ENCODE data around the gene MYOF. TPM values are rescaled to one million over a fixed set of nuclear protein-coding genes. Genes with fewer than 3 reads are reported as not detected.

Gene MYOF
- total and polyA plus RNA-seq, 3 donors from 2014 or later, result 9.4 to 21.4 (median 12.3) TPM

GRCh38 chr10:93456480-93456879 lies 25.7 kb downstream of the MYOF start:
- Histone ChIP-seq H3K27me3 (no peaks in the 10 kb centered on the region), H3K9me3 (no peaks in the 10 kb centered on the region), H3K4me1 (no peaks in the 10 kb centered on the region), H3K4me3 (no peak overlapping the region), H3K36me3 (ENCODE audit: low read depth, missing control alignments) (no peaks in the 10 kb centered on the region), H3K27ac (no peak overlapping the region)
- no peak for DNase-seq
- TF ChIP-seq CTCF (IDR thresholded peaks at IDR 0.05) (no peak), POLR2A (IDR thresholded peaks at IDR 0.05) (no peak)
- WGBS, 2 donors, result 94% methylated on average over 7 of the region's 7 CpGs
- intact Hi-C loops (cut with DNase I; ENCODE audit: low total_unique reads), result no loop called here

GRCh38 chr10:93454736-93455135 lies 27.4 kb downstream of the MYOF start:
- Histone ChIP-seq H3K9me3 (no peaks in the 10 kb centered on the region), H3K36me3 (ENCODE audit: low read depth, missing control alignments) (no peaks in the 10 kb centered on the region), H3K27me3 (no peaks in the 10 kb centered on the region), H3K4me3 (no peak overlapping the region), H3K27ac (no peak overlapping the region), H3K4me1 (no peaks in the 10 kb centered on the region)
- intact Hi-C loops (cut with DNase I; ENCODE audit: low total_unique reads), result no loop called here
- DNase-seq, result no peak
- TF ChIP-seq CTCF (IDR thresholded peaks at IDR 0.05), result no peak
- TF ChIP-seq POLR2A (IDR thresholded peaks at IDR 0.05), result no peak
- 93 to 98% methylated on average over 7 of the region's 7 CpGs for WGBS, 2 donors

DNA sequence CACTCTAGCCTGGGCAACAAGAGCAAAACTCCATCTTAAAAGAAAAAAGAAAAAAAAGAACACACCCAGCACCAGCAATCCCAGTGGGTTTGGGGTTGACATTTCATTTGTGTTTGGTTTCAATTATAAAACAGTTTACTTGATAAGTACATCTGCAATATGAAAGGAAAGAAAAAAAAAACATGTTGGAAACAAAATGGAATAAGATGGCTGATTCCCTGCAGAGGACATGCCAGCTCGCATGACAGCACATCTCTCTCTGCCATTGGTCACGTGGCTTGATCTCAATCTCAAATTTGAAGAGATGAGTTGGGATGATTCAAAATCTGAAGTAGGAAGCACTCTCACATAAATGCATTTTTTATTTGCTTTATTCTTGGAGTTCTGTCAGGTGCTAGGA lies 28.0 kb downstream of the MYOF start:
- H3K36me3 ChIP-seq (ENCODE audit: low read depth, missing control alignments), result no peaks in the 10 kb centered on the region
- no peak for DNase-seq
- intact Hi-C loops (cut with DNase I; ENCODE audit: low total_unique reads), result no loop called here
- no peak overlapping the region for H3K27ac ChIP-seq
- no peaks in the 10 kb centered on the region for H3K9me3 ChIP-seq
- TF ChIP-seq CTCF (IDR thresholded peaks at IDR 0.05), result no peak
- no peak for TF ChIP-seq POLR2A (IDR thresholded peaks at IDR 0.05)
- H3K4me1 ChIP-seq, result no peaks in the 10 kb centered on the region
- no peak overlapping the region for H3K4me3 ChIP-seq
- H3K27me3 ChIP-seq, result no peaks in the 10 kb centered on the region
- 92% methylated on average over 2 of the region's 2 CpGs for WGBS, 2 donors

GRCh38 chr10:93452143-93452542 lies 30.0 kb downstream of the MYOF start:
- Histone ChIP-seq H3K4me3 (no peak overlapping the region), H3K27me3 (no peaks in the 10 kb centered on the region), H3K4me1 (no peaks in the 10 kb centered on the region), H3K9me3 (no peaks in the 10 kb centered on the region), H3K27ac (no peak overlapping the region), H3K36me3 (ENCODE audit: low read depth, missing control alignments) (no peaks in the 10 kb centered on the region)
- DNase-seq, result no peak
- no peak for TF ChIP-seq POLR2A (IDR thresholded peaks at IDR 0.05)
- TF ChIP-seq CTCF (IDR thresholded peaks at IDR 0.05), result no peak
- intact Hi-C loops (cut with DNase I; ENCODE audit: low total_unique reads), result no loop called here
- WGBS, 2 donors, result 64 to 65% methylated on average over 2 of the region's 2 CpGs

DNA sequence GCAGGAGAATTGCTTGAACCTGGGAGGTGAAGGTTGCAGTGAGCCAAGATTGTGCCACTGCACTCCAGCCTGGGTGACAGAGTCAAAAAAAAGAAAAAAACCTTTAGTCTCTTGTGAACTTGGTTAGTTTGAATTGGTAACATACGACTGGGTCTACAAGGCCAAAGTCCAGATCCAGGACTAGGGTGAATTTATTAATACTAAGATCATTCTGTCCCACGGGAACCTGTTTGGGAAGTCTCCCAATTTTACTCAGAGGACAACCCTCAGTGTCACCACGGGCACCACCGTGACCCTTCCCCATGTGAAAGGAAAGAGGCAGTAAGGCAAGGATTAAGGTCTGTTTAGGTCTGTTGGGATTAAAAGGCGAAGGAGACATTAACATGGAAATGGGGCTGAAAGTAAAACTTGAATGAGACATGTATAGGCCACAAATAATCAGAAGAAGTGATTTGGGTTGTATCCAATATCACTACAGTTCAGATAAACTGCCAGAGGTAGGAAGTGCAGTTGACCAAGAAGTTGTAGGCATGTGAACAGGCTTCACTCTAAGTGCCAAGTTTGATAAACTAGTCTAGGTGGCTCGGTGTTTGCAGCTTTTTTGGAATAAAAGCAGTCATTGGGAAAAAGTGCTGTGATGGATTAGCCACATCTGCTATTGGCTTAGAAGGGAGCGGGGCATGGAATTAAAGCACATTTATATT lies 30.7 kb downstream of the MYOF start:
- no peaks in the 10 kb centered on the region for H3K36me3 ChIP-seq (ENCODE audit: low read depth, missing control alignments)
- DNase-seq, result no peak
- TF ChIP-seq POLR2A (IDR thresholded peaks at IDR 0.05), result no peak
- no peak overlapping the region for H3K4me3 ChIP-seq
- H3K9me3 ChIP-seq, result no peaks in the 10 kb centered on the region
- 75 to 77% methylated on average over 7 of the region's 7 CpGs for WGBS, 2 donors
- no peak overlapping the region for H3K27ac ChIP-seq
- H3K4me1 ChIP-seq, result no peaks in the 10 kb centered on the region
- H3K27me3 ChIP-seq, result no peaks in the 10 kb centered on the region
- intact Hi-C loops (cut with DNase I; ENCODE audit: low total_unique reads), result no loop called here
